DOHH2 (cell line): ENCODE data around the gene TRIM5.

Source experiments
- H3F3A ChIP-seq: fragments of 200-600 bp; sonication (generic), shearing (Covaris generic); 2 replicates; pipeline ENCODE4 v1.6.0; 2016; ENCODE audit warnings: antibody characterized with exemption, mild to moderate bottlenecking; ENCODE audit not compliant: control insufficient read depth, insufficient read depth
- H3K27ac ChIP-seq: fragments of 200-600 bp; sonication (generic); 2 replicates; pipeline ENCODE4 v1.5.1; 2014; ENCODE audit warnings: low read depth, mild to moderate bottlenecking, low read length, moderate library complexity
- H3K27me3 ChIP-seq: fragments of 200-600 bp; sonication (generic); 2 replicates; pipeline ENCODE4 v1.6.1; 2014; ENCODE audit warnings: mild to moderate bottlenecking, low read length, mixed read lengths; ENCODE audit not compliant: control insufficient read depth
- H3K36me3 ChIP-seq: fragments of 200-600 bp; sonication (generic); 2 replicates; pipeline ENCODE4 v1.6.1; 2014; ENCODE audit warnings: mild to moderate bottlenecking, low read length, moderate library complexity, mixed read lengths; ENCODE audit not compliant: control insufficient read depth
- H3K4me1 ChIP-seq: fragments of 200-600 bp; sonication (generic); 2 replicates; pipeline ENCODE4 v1.6.1; 2014; ENCODE audit warnings: mild to moderate bottlenecking, low read length, mixed read lengths; ENCODE audit not compliant: control insufficient read depth
- H3K4me2 ChIP-seq: fragments of 200-600 bp; sonication (generic); 2 replicates; pipeline ENCODE4 v1.6.0; 2014; ENCODE audit warnings: mild to moderate bottlenecking, low read length, moderate library complexity
- H3K4me3 ChIP-seq: fragments of 200-600 bp; sonication (generic); 2 replicates; pipeline ENCODE4 v1.5.1; 2014; ENCODE audit warnings: mild to moderate bottlenecking, low read length, mixed read lengths
- H3K79me2 ChIP-seq: fragments of 200-600 bp; sonication (generic); 2 replicates; pipeline ENCODE4 v1.6.1; 2014; ENCODE audit warnings: mild to moderate bottlenecking, low read length, mixed read lengths; ENCODE audit not compliant: control insufficient read depth
- H3K9me2 ChIP-seq: fragments of 200-600 bp; sonication (generic); replicated peaks from 2 replicates; pipeline ENCODE4 v1.6.1; 2014; ENCODE audit warnings: mild to moderate bottlenecking, low read length, mixed read lengths; ENCODE audit not compliant: control insufficient read depth
- H3K9me3 ChIP-seq: fragments of 200-600 bp; sonication (generic); 2 replicates; pipeline ENCODE4 v1.6.1; 2014; ENCODE audit warnings: antibody characterized with exemption, low read length, mixed read lengths; ENCODE audit not compliant: control insufficient read depth, insufficient read depth
- H4K20me1 ChIP-seq: fragments of 200-600 bp; sonication (generic); 2 replicates; pipeline ENCODE4 v1.6.0; 2014; ENCODE audit warnings: low read depth, mild to moderate bottlenecking, antibody characterized with exemption, low read length, moderate library complexity; ENCODE audit not compliant: control insufficient read depth, insufficient read depth
- CTCF ChIP-seq: fragments of 200-600 bp; sonication (generic); IDR thresholded peaks from one replicate; pipeline ENCODE4 v1.5.1; 2014; ENCODE audit warnings: antibody characterized with exemption, mild to moderate bottlenecking, low read depth, low read length; ENCODE audit not compliant: poor library complexity, severe bottlenecking
- EZH2phosphoT487 ChIP-seq: fragments of 200-600 bp; sonication (generic); IDR thresholded peaks from 2 replicates; pipeline ENCODE4 v1.6.1; 2017; ENCODE audit warnings: borderline replicate concordance, mild to moderate bottlenecking, antibody characterized with exemption, low read length, moderate library complexity, mixed read lengths

TRIM5 gene

GRCh38 chr11:5621580-5621979 is 63.3 kb downstream of the TRIM5 start:
- no peaks in the 10 kb centered on the region for H3K36me3 ChIP-seq
- H4K20me1 ChIP-seq, result no peaks in the 10 kb centered on the region
- H3K4me1 ChIP-seq, result peaks cover 16% of the 10 kb centered on the region
- no peak overlapping the region for H3K4me2 ChIP-seq
- H3K4me3 ChIP-seq, result no peak overlapping the region
- TF ChIP-seq EZH2phosphoT487, result no peak
- TF ChIP-seq CTCF, result no peak
- no peak overlapping the region for H3K27ac ChIP-seq
- H3K79me2 ChIP-seq, result no peaks in the 10 kb centered on the region
- no peaks in the 10 kb centered on the region for H3K27me3 ChIP-seq
- no peaks in the 10 kb centered on the region for H3K9me2 ChIP-seq
- H3F3A ChIP-seq, result no peaks in the 10 kb centered on the region
- H3K9me3 ChIP-seq, result no peaks in the 10 kb centered on the region

GRCh38 chr11:5620651-5621521 is 64.0 kb downstream of the TRIM5 start:
- H3K9me2 ChIP-seq, result no peaks in the 10 kb centered on the region
- H3K4me1 ChIP-seq, result peaks cover 15% of the 10 kb centered on the region
- H4K20me1 ChIP-seq, result no peaks in the 10 kb centered on the region
- H3K9me3 ChIP-seq, result no peaks in the 10 kb centered on the region
- no peaks in the 10 kb centered on the region for H3F3A ChIP-seq
- no peak for TF ChIP-seq CTCF
- TF ChIP-seq EZH2phosphoT487, result no peak
- H3K27ac ChIP-seq, result no peak overlapping the region
- no peaks in the 10 kb centered on the region for H3K27me3 ChIP-seq
- H3K4me2 ChIP-seq, result no peak overlapping the region
- H3K79me2 ChIP-seq, result no peaks in the 10 kb centered on the region
- H3K36me3 ChIP-seq, result no peaks in the 10 kb centered on the region
- H3K4me3 ChIP-seq, result no peak overlapping the region

GRCh38 chr11:5618807-5619206 is 66.1 kb downstream of the TRIM5 start:
- Histone ChIP-seq H3K4me2 (no peak overlapping the region), H4K20me1 (no peaks in the 10 kb centered on the region), H3K79me2 (no peaks in the 10 kb centered on the region), H3K9me2 (no peaks in the 10 kb centered on the region), H3K27me3 (no peaks in the 10 kb centered on the region), H3K9me3 (no peaks in the 10 kb centered on the region), H3K27ac (no peak overlapping the region), H3K36me3 (no peaks in the 10 kb centered on the region), H3F3A (no peaks in the 10 kb centered on the region), H3K4me1 (no peaks in the 10 kb centered on the region), H3K4me3 (no peak overlapping the region)
- TF ChIP-seq EZH2phosphoT487, result no peak
- no peak for TF ChIP-seq CTCF
